ENCODE measurements around the gene DIRAS2. TPM values are rescaled to one million over a fixed set of nuclear protein-coding genes. Genes with fewer than 3 reads are reported as not detected.

The DIRAS2 gene
- total and polyA plus RNA-seq, 12 donors = 0.07 to 0.20 (median 0.11) TPM; not detected in 8

GRCh38 chr9:90607701-90608516, 34.7 kb downstream of the DIRAS2 start:
- 53 to 61% methylated on average over 10 of the region's 10 CpGs for WGBS, 2 donors
- Histone ChIP-seq H3K36me3 (no peaks in the 10 kb centered on the region), H3K27ac (no peak overlapping the region), H3K4me3 (no peak overlapping the region), H3K27me3 (peaks cover 0 to 30% (median 12%) of the 10 kb centered on the region in 7 donors), H3K9me3 (no peaks in the 10 kb centered on the region), H3K4me1 (no peaks in the 10 kb centered on the region)
- no peak for TF ChIP-seq CTCF (IDR thresholded peaks at IDR 0.05)
- no peak for DNase-seq
- ATAC-seq = no peak
- intact Hi-C loops (cut with DNase I) = no loop called here

- 53 to 62% methylated on average over 1 of the region's 1 CpG for WGBS, 2 donors
- ATAC-seq = no peak
- TF ChIP-seq CTCF (IDR thresholded peaks at IDR 0.05) = no peak
Measured at GRCh38 chr9:90600029-90600428, 42.6 kb downstream of the DIRAS2 start.

DNA sequence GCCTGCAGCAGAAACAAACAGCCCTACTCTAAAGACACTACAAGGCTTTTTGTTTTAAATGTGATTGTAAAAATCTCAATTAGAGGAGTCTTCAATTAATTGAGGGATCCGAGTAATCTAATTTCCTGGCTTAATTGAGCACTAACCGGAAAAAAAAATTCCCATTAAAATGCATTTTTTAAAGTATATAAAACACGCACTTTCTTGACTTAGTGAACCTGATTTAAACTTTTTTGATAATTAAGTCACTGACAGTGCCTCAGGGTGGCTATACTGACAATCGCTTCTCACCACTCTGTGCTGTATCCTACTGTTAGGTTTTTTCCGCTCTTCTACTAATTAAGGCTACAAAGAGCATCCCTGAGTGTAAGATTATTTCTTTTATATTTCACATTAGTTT, 44.4 kb downstream of the DIRAS2 start:
- Histone ChIP-seq H3K4me3 (no peak overlapping the region), H3K4me1 (no peaks in the 10 kb centered on the region), H3K36me3 (no peaks in the 10 kb centered on the region), H3K27ac (no peak overlapping the region), H3K27me3 (peaks cover 0 to 43% (median 6%) of the 10 kb centered on the region in 7 donors), H3K9me3 (peaks cover 0 to 9% (median 0%) of the 10 kb centered on the region in 11 donors)
- ATAC-seq (no peak), DNase-seq (no peak)
- intact Hi-C loops (cut with DNase I) = no loop called here
- 91 to 92% methylated on average over 5 of the region's 5 CpGs for WGBS, 2 donors
- no peak for TF ChIP-seq CTCF (IDR thresholded peaks at IDR 0.05)

More at GRCh38 chr9:90600029-90600428, 42.6 kb downstream of the DIRAS2 start:
- Histone ChIP-seq H3K27me3 (peaks cover 0 to 46% (median 9%) of the 10 kb centered on the region in 7 donors), H3K4me3 (no peak overlapping the region), H3K36me3 (no peaks in the 10 kb centered on the region), H3K4me1 (no peaks in the 10 kb centered on the region), H3K9me3 (no peaks in the 10 kb centered on the region), H3K27ac (no peak overlapping the region)
- intact Hi-C loops (cut with DNase I) = no loop called here
- DNase-seq = no peak

GRCh38 chr9:90593646-90594045, 49.0 kb downstream of the DIRAS2 start:
- DNase-seq (no peak), ATAC-seq (no peak)
- Histone ChIP-seq H3K27me3 (peaks cover 0 to 11% (median 0%) of the 10 kb centered on the region in 7 donors), H3K4me1 (no peaks in the 10 kb centered on the region), H3K27ac (no peak overlapping the region), H3K36me3 (no peaks in the 10 kb centered on the region), H3K9me3 (peaks cover 0 to 9% (median 0%) of the 10 kb centered on the region in 11 donors), H3K4me3 (no peak overlapping the region)
- no peak for TF ChIP-seq CTCF (IDR thresholded peaks at IDR 0.05)
- WGBS, 2 donors = 56 to 66% methylated on average over 2 of the region's 2 CpGs
- intact Hi-C loops (cut with DNase I) = no loop called here
